Central memory CD8-positive, alpha-beta T cell (primary cell): ENCODE measurements around the gene ART4.

Experiments used
- ATAC-seq: fragments of 150-1000 bp; cut with Tn5 transposase; replicated peaks from 2 replicates; pipeline ENCODE4 v1.10.0; 2022; ENCODE audit warnings: mild to moderate bottlenecking, moderate FRiP score, moderate number of reproducible peaks; ENCODE audit not compliant: poor library complexity, severe bottlenecking; ENCODE audit errors: extremely low read depth
- DNase-seq, 2 donors: peaks; one replicate each; pipeline ENCODE4 v3.0.0; 2021; ENCODE audit warnings: low spot score in 2 of 2
- H3K27ac Mint-ChIP-seq: one replicate; pipeline ENCODE4 v1.8.0; 2022; ENCODE audit warnings: low read depth, mild to moderate bottlenecking, moderate library complexity, mixed read lengths
- H3K27me3 Mint-ChIP-seq: one replicate; pipeline ENCODE4 v1.8.0; 2022; ENCODE audit warnings: mixed read lengths
- H3K36me3 Mint-ChIP-seq: one replicate; pipeline ENCODE4 v1.8.0; 2022; ENCODE audit warnings: mild to moderate bottlenecking, moderate library complexity, mixed read lengths; ENCODE audit not compliant: insufficient read depth
- H3K4me1 Mint-ChIP-seq: one replicate; pipeline ENCODE4 v1.8.0; 2022; ENCODE audit warnings: mixed read lengths
- H3K4me3 Mint-ChIP-seq: one replicate; pipeline ENCODE4 v1.8.0; 2022; ENCODE audit warnings: mild to moderate bottlenecking, moderate library complexity, mixed read lengths
- H3K9me3 Mint-ChIP-seq: one replicate; pipeline ENCODE4 v1.8.0; 2022; ENCODE audit warnings: mixed read lengths

Gene ART4

DNA sequence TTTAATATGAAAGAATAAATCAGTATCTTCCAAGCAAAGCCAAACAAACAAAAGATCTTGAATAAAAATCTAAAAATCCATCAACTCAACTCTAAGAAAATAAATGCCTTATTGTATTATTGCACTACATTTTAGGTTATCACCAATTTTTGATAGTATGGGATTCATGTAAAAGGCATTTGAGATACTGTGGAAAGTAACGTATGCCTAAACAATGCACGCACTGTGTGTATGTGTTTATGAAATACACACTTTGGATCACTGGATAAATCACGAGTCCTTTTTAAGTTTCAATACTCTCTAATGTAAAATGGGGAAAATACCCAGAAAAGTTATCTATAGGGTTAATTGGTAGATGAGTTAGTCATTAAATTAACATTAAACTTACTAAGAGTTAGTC lies 57.8 kb downstream of the ART4 start:
- Mint-ChIP-seq H3K4me3 (no peak overlapping the region), H3K27ac (no peak overlapping the region), H3K9me3 (no peaks in the 10 kb centered on the region), H3K4me1 (no peaks in the 10 kb centered on the region), H3K27me3 (no peaks in the 10 kb centered on the region), H3K36me3 (peaks cover 49% of the 10 kb centered on the region)
- no peak for ATAC-seq
- DNase-seq, result no peak

- Mint-ChIP-seq H3K27me3 (no peaks in the 10 kb centered on the region), H3K9me3 (no peaks in the 10 kb centered on the region), H3K36me3 (peaks cover 38% of the 10 kb centered on the region), H3K4me3 (no peak overlapping the region), H3K4me1 (no peaks in the 10 kb centered on the region), H3K27ac (no peak overlapping the region)
- DNase-seq, result no peak
- no peak for ATAC-seq
These were observed 58.9 kb downstream of the ART4 start for GRCh38 chr12:14784471-14784870.

- Mint-ChIP-seq H3K9me3 (no peaks in the 10 kb centered on the region), H3K27me3 (no peaks in the 10 kb centered on the region), H3K36me3 (peaks cover 21% of the 10 kb centered on the region), H3K4me1 (peaks cover 5% of the 10 kb centered on the region), H3K27ac (no peak overlapping the region), H3K4me3 (no peak overlapping the region)
- ATAC-seq, result no peak
- no peak for DNase-seq
These were observed 60.6 kb downstream of the ART4 start for GRCh38 chr12:14782756-14783155.

- DNase-seq (no peak), ATAC-seq (no peak)
- Mint-ChIP-seq H3K9me3 (no peaks in the 10 kb centered on the region), H3K4me1 (peaks cover 9% of the 10 kb centered on the region), H3K27ac (no peak overlapping the region), H3K4me3 (no peak overlapping the region), H3K27me3 (no peaks in the 10 kb centered on the region), H3K36me3 (peaks cover 11% of the 10 kb centered on the region)
These were observed 61.8 kb downstream of the ART4 start for GRCh38 chr12:14781563-14781962.

DNA sequence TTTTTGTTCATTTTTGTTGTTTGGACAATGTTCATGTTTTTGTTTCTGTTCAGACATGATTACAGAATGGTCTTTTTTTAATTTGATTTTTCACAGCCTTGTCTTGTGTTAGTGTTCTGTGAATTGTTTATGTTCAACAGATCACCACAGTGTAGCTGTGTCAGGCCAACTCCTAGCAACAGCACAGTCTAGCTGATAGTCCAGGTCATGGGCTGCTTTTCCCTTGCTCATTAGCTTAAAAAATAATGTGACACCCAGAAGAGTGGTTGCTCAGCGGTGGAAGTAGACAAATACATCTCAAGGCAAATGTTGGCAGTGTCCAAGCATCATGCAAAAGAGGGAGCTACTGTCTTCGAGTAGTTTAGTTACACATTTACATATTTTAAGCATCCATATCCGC lies 62.5 kb downstream of the ART4 start:
- ATAC-seq (no peak), DNase-seq (no peak)
- H3K4me3 Mint-ChIP-seq, result no peak overlapping the region
- H3K4me1 Mint-ChIP-seq, result peaks cover 16% of the 10 kb centered on the region
- no peak overlapping the region for H3K27ac Mint-ChIP-seq
- H3K36me3 Mint-ChIP-seq, result peaks cover 7% of the 10 kb centered on the region
- no peaks in the 10 kb centered on the region for H3K27me3 Mint-ChIP-seq
- H3K9me3 Mint-ChIP-seq, result no peaks in the 10 kb centered on the region

- DNase-seq, result no peak
- Mint-ChIP-seq H3K4me1 (peaks cover 26% of the 10 kb centered on the region), H3K36me3 (peaks cover 5% of the 10 kb centered on the region), H3K27ac (no peak overlapping the region), H3K9me3 (no peaks in the 10 kb centered on the region), H3K4me3 (no peak overlapping the region), H3K27me3 (no peaks in the 10 kb centered on the region)
- no peak for ATAC-seq
These were observed 63.5 kb downstream of the ART4 start for GRCh38 chr12:14779834-14780233.

DNA sequence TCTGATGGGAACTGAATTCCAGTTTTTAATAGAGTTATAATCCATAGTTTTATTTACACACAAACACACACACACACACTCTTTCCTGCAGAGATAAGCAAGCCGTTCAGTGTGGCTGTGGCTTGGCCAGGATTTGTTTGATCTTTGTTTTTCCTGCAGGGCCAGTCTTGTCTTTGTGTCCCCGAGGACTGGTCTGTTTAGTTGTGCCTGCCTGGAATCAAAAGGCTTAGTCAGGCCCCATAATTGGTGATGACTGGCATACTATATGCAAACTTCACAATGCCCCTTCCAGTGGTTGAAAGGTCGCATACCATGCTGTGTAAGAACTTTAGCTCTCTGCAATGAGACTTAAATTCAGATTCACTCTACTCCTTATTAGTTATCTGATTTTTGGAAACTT lies 66.1 kb downstream of the ART4 start:
- H3K4me3 Mint-ChIP-seq, result no peak overlapping the region
- peaks cover 15% of the 10 kb centered on the region for H3K36me3 Mint-ChIP-seq
- no peak for ATAC-seq
- H3K4me1 Mint-ChIP-seq, result peaks cover 42% of the 10 kb centered on the region
- no peaks in the 10 kb centered on the region for H3K9me3 Mint-ChIP-seq
- DNase-seq, result no peak
- H3K27me3 Mint-ChIP-seq, result no peaks in the 10 kb centered on the region
- no peak overlapping the region for H3K27ac Mint-ChIP-seq

- DNase-seq, result no peak
- peaks cover 51% of the 10 kb centered on the region for H3K4me1 Mint-ChIP-seq
These were observed 66.9 kb downstream of the ART4 start for GRCh38 chr12:14776236-14776961.

GRCh38 chr12:14775636-14775980 lies 67.7 kb downstream of the ART4 start:
- H3K4me1 Mint-ChIP-seq, result peaks cover 59% of the 10 kb centered on the region
- no peaks in the 10 kb centered on the region for H3K27me3 Mint-ChIP-seq
- ATAC-seq (no peak), DNase-seq (no peak)
- no peaks in the 10 kb centered on the region for H3K9me3 Mint-ChIP-seq
- peak overlapping the region; percentile 97 for H3K27ac Mint-ChIP-seq
- peaks cover 25% of the 10 kb centered on the region for H3K36me3 Mint-ChIP-seq
- peak overlapping the region; percentile 97 for H3K4me3 Mint-ChIP-seq

More at GRCh38 chr12:14776236-14776961, 66.9 kb downstream of the ART4 start:
- Mint-ChIP-seq H3K36me3 (peaks cover 18% of the 10 kb centered on the region), H3K27ac (no peak overlapping the region), H3K4me3 (no peak overlapping the region), H3K9me3 (no peaks in the 10 kb centered on the region), H3K27me3 (no peaks in the 10 kb centered on the region)
- ATAC-seq, result no peak
